HL-60 (cell line): ENCODE results near the gene MIF.

Source experiments
- DNase-seq, 2 experiments: peaks; one replicate each; pipeline ENCODE4 v3.0.0-alpha.2; 2010 to 2020; ENCODE audit warnings: low read depth in 1 of 2, low spot score in 1 of 2
- H3K27ac ChIP-seq: fragments of 250-450 bp; sonication (Bioruptor Pico); replicated peaks from 2 replicates; pipeline ENCODE4 v1.5.1; 2020; ENCODE audit warnings: mild to moderate bottlenecking, moderate library complexity
- H3K27me3 ChIP-seq: fragments of 250-450 bp; sonication (Bioruptor Pico); 2 replicates; pipeline ENCODE4 v1.5.1; 2021; ENCODE audit warnings: mild to moderate bottlenecking, moderate library complexity; ENCODE audit not compliant: insufficient read depth, poor library complexity, severe bottlenecking
- H3K4me3 ChIP-seq: replicated peaks from 2 replicates; pipeline ENCODE4 v1.5.1; 2011; ENCODE audit warnings: mild to moderate bottlenecking, control low read depth, low read length; ENCODE audit not compliant: insufficient read depth
- GABPA ChIP-seq: IDR thresholded peaks from 2 replicates; pipeline ENCODE4 v1.6.1; 2012; ENCODE audit warnings: low read depth
- POLR2AphosphoS5 ChIP-seq: IDR thresholded peaks from 2 replicates; pipeline ENCODE4 v1.6.1; 2012; ENCODE audit warnings: low read depth
- SPI1 ChIP-seq: IDR thresholded peaks from 2 replicates; pipeline ENCODE4 v1.6.1; 2012; ENCODE audit warnings: low read depth, mild to moderate bottlenecking, borderline replicate concordance
- TF ChIP-seq, protein P1 (sequence below): IDR thresholded peaks from 2 replicates; pipeline ENCODE4 v1.6.1; 2012; ENCODE audit warnings: low read depth; ENCODE audit not compliant: insufficient replicate concordance
- TF ChIP-seq, protein P2 (sequence below): IDR thresholded peaks from one replicate; pipeline ENCODE4 v1.5.1; 2011; ENCODE audit warnings: low read length, control low read depth, inconsistent platforms; ENCODE audit not compliant: insufficient read depth

Gene MIF

DNA sequence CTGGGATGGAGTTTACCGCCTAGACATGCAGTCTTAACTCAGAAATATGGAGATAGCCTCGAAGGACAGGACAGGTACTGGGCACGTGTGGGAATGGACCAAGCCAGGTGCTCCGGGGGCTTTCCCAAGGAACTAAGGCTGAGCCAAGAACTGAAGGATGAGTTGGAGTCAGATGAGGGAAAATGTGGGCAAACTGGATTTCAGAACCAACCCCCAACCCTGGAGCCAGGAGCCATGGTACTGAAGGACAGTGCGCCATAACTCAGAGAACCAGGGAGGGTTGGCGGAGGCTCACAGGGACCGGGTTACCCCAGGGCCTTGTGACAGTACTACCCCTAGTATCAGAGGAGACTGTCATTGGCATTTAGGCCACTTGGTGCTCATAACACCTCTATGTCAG, 2.5 kb upstream of the MIF start:
- no peak overlapping the region for H3K4me3 ChIP-seq
- DNase-seq, result no peak
- H3K27ac ChIP-seq, result no peak overlapping the region
- H3K27me3 ChIP-seq, result no peaks in the 10 kb centered on the region
- TF ChIP-seq SPI1 (no peak), GABPA (no peak), POLR2AphosphoS5 (no peak)
- TF ChIP-seq, protein P1, sequence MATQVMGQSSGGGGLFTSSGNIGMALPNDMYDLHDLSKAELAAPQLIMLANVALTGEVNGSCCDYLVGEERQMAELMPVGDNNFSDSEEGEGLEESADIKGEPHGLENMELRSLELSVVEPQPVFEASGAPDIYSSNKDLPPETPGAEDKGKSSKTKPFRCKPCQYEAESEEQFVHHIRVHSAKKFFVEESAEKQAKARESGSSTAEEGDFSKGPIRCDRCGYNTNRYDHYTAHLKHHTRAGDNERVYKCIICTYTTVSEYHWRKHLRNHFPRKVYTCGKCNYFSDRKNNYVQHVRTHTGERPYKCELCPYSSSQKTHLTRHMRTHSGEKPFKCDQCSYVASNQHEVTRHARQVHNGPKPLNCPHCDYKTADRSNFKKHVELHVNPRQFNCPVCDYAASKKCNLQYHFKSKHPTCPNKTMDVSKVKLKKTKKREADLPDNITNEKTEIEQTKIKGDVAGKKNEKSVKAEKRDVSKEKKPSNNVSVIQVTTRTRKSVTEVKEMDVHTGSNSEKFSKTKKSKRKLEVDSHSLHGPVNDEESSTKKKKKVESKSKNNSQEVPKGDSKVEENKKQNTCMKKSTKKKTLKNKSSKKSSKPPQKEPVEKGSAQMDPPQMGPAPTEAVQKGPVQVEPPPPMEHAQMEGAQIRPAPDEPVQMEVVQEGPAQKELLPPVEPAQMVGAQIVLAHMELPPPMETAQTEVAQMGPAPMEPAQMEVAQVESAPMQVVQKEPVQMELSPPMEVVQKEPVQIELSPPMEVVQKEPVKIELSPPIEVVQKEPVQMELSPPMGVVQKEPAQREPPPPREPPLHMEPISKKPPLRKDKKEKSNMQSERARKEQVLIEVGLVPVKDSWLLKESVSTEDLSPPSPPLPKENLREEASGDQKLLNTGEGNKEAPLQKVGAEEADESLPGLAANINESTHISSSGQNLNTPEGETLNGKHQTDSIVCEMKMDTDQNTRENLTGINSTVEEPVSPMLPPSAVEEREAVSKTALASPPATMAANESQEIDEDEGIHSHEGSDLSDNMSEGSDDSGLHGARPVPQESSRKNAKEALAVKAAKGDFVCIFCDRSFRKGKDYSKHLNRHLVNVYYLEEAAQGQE, result no peak
- TF ChIP-seq, protein P2, sequence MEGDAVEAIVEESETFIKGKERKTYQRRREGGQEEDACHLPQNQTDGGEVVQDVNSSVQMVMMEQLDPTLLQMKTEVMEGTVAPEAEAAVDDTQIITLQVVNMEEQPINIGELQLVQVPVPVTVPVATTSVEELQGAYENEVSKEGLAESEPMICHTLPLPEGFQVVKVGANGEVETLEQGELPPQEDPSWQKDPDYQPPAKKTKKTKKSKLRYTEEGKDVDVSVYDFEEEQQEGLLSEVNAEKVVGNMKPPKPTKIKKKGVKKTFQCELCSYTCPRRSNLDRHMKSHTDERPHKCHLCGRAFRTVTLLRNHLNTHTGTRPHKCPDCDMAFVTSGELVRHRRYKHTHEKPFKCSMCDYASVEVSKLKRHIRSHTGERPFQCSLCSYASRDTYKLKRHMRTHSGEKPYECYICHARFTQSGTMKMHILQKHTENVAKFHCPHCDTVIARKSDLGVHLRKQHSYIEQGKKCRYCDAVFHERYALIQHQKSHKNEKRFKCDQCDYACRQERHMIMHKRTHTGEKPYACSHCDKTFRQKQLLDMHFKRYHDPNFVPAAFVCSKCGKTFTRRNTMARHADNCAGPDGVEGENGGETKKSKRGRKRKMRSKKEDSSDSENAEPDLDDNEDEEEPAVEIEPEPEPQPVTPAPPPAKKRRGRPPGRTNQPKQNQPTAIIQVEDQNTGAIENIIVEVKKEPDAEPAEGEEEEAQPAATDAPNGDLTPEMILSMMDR, result no peak

DNA sequence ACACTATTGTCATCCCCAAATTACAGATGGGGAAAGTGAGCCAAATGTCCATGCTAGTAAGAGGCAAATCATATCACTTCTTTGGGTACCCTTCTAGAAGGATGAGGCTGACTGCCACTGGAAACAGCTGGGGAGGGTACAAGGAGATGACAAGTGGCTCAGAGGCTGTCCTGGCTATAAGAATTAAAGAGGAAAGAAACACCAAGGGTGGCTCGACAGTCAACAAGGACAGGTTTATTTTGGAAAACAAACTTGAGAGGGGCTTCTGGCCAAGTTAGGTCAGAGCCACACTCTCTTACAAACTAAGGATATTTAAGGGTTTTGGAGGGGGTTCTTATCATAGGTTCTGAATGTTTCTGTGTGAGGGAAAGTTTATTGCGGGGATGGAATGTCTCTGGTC, 2.1 kb upstream of the MIF start:
- no peak for TF ChIP-seq SPI1
- TF ChIP-seq, protein P2, result no peak
- no peak for TF ChIP-seq POLR2AphosphoS5
- TF ChIP-seq, protein P1, result no peak
- TF ChIP-seq GABPA, result no peak
- H3K27me3 ChIP-seq, result no peaks in the 10 kb centered on the region
- no peak overlapping the region for H3K27ac ChIP-seq
- DNase-seq, result no peak
- H3K4me3 ChIP-seq, result no peak overlapping the region

DNA sequence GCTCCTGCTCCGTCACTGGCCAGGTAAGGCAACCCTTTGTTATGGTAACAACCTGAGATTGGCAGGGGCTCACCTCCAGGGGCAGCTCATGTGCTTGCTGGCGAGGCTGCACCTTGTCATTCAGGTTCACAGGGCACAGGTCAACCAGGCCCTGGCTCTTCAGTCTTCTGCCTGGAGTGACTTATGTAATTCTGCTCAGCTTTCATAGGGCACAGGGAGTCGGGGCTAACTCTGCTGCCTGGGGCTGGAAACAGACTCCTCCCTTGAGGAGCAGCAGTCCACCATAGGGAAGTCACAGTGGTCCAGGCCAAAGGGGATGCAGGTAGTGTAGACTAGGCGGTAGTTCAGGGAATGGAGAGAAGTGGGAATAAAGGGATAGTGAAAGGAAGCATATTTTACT, 1.5 kb upstream of the MIF start:
- Histone ChIP-seq H3K4me3 (no peak overlapping the region), H3K27me3 (no peaks in the 10 kb centered on the region), H3K27ac (no peak overlapping the region)
- no peak for DNase-seq
- TF ChIP-seq POLR2AphosphoS5 (no peak), GABPA (no peak), SPI1 (no peak)
- TF ChIP-seq, protein P1, result no peak
- TF ChIP-seq, protein P2, result no peak
